DOHH2 (cell line): Measurements from ENCODE around the gene NUDT12.

Experiments
- H3F3A ChIP-seq: fragments of 200-600 bp; sonication (generic), shearing (Covaris generic); 2 replicates; pipeline ENCODE4 v1.6.0; 2016; ENCODE audit warnings: antibody characterized with exemption, mild to moderate bottlenecking; ENCODE audit not compliant: control insufficient read depth, insufficient read depth
- H3K27ac ChIP-seq: fragments of 200-600 bp; sonication (generic); 2 replicates; pipeline ENCODE4 v1.5.1; 2014; ENCODE audit warnings: low read depth, mild to moderate bottlenecking, low read length, moderate library complexity
- H3K27me3 ChIP-seq: fragments of 200-600 bp; sonication (generic); 2 replicates; pipeline ENCODE4 v1.6.1; 2014; ENCODE audit warnings: mild to moderate bottlenecking, low read length, mixed read lengths; ENCODE audit not compliant: control insufficient read depth
- H3K36me3 ChIP-seq: fragments of 200-600 bp; sonication (generic); 2 replicates; pipeline ENCODE4 v1.6.1; 2014; ENCODE audit warnings: mild to moderate bottlenecking, low read length, moderate library complexity, mixed read lengths; ENCODE audit not compliant: control insufficient read depth
- H3K4me1 ChIP-seq: fragments of 200-600 bp; sonication (generic); 2 replicates; pipeline ENCODE4 v1.6.1; 2014; ENCODE audit warnings: mild to moderate bottlenecking, low read length, mixed read lengths; ENCODE audit not compliant: control insufficient read depth
- H3K4me2 ChIP-seq: fragments of 200-600 bp; sonication (generic); 2 replicates; pipeline ENCODE4 v1.6.0; 2014; ENCODE audit warnings: mild to moderate bottlenecking, low read length, moderate library complexity
- H3K4me3 ChIP-seq: fragments of 200-600 bp; sonication (generic); 2 replicates; pipeline ENCODE4 v1.5.1; 2014; ENCODE audit warnings: mild to moderate bottlenecking, low read length, mixed read lengths
- H3K79me2 ChIP-seq: fragments of 200-600 bp; sonication (generic); 2 replicates; pipeline ENCODE4 v1.6.1; 2014; ENCODE audit warnings: mild to moderate bottlenecking, low read length, mixed read lengths; ENCODE audit not compliant: control insufficient read depth
- H3K9me2 ChIP-seq: fragments of 200-600 bp; sonication (generic); replicated peaks from 2 replicates; pipeline ENCODE4 v1.6.1; 2014; ENCODE audit warnings: mild to moderate bottlenecking, low read length, mixed read lengths; ENCODE audit not compliant: control insufficient read depth
- H3K9me3 ChIP-seq: fragments of 200-600 bp; sonication (generic); 2 replicates; pipeline ENCODE4 v1.6.1; 2014; ENCODE audit warnings: antibody characterized with exemption, low read length, mixed read lengths; ENCODE audit not compliant: control insufficient read depth, insufficient read depth
- H4K20me1 ChIP-seq: fragments of 200-600 bp; sonication (generic); 2 replicates; pipeline ENCODE4 v1.6.0; 2014; ENCODE audit warnings: low read depth, mild to moderate bottlenecking, antibody characterized with exemption, low read length, moderate library complexity; ENCODE audit not compliant: control insufficient read depth, insufficient read depth
- EZH2phosphoT487 ChIP-seq: fragments of 200-600 bp; sonication (generic); IDR thresholded peaks from 2 replicates; pipeline ENCODE4 v1.6.1; 2017; ENCODE audit warnings: borderline replicate concordance, mild to moderate bottlenecking, antibody characterized with exemption, low read length, moderate library complexity, mixed read lengths
- TF ChIP-seq, protein P1 (sequence below): fragments of 200-600 bp; sonication (generic); IDR thresholded peaks from one replicate; pipeline ENCODE4 v1.5.1; 2014; ENCODE audit warnings: antibody characterized with exemption, mild to moderate bottlenecking, low read depth, low read length; ENCODE audit not compliant: poor library complexity, severe bottlenecking

NUDT12 gene

DNA sequence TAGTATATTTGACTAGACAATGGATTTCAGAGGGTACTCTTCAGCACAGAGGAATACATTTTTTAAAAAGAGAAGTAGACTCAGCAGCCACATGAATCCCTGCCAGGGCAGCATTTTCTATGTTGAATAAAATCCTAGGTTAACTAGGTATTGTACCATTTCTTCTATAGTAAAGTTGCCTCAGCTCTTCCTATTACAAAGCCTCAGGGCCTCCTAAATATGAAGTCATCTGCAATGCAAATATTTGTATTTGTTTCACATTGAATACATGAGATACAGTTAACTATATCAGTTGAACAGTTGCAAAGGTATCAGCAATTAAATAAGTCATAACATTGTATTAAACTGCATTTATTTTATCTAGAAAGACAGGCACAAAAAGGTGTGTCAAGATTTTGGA lies 59.5 kb downstream of the NUDT12 start:
- Histone ChIP-seq H3K4me2 (no peak overlapping the region), H3K9me3 (no peaks in the 10 kb centered on the region), H3K79me2 (no peaks in the 10 kb centered on the region), H3K4me3 (no peak overlapping the region), H3K27me3 (no peaks in the 10 kb centered on the region), H3F3A (no peaks in the 10 kb centered on the region), H3K4me1 (no peaks in the 10 kb centered on the region), H3K36me3 (no peaks in the 10 kb centered on the region), H3K27ac (no peak overlapping the region), H3K9me2 (no peaks in the 10 kb centered on the region), H4K20me1 (no peaks in the 10 kb centered on the region)
- TF ChIP-seq EZH2phosphoT487 = no peak
- TF ChIP-seq, protein P1, sequence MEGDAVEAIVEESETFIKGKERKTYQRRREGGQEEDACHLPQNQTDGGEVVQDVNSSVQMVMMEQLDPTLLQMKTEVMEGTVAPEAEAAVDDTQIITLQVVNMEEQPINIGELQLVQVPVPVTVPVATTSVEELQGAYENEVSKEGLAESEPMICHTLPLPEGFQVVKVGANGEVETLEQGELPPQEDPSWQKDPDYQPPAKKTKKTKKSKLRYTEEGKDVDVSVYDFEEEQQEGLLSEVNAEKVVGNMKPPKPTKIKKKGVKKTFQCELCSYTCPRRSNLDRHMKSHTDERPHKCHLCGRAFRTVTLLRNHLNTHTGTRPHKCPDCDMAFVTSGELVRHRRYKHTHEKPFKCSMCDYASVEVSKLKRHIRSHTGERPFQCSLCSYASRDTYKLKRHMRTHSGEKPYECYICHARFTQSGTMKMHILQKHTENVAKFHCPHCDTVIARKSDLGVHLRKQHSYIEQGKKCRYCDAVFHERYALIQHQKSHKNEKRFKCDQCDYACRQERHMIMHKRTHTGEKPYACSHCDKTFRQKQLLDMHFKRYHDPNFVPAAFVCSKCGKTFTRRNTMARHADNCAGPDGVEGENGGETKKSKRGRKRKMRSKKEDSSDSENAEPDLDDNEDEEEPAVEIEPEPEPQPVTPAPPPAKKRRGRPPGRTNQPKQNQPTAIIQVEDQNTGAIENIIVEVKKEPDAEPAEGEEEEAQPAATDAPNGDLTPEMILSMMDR = no peak

DNA sequence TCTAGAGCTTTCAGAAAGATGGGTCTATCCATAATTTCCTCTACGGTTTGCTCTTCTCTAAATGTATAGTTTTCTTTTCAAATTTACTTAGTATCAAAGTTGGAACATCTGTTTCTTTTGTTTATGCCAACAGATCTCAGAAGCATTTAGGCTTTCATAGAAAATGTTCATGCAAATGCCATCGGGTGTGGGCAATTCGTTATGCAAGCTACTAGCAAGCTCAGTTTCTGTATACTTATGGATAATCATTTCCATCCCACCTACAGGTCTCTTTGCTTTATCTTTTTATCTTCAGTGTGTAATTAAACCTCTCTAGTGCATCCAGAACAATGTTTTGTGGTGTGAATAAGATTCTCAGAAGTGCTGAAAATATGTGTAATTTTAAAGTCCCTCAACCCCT lies 59.9 kb downstream of the NUDT12 start:
- no peaks in the 10 kb centered on the region for H3K4me1 ChIP-seq
- H3F3A ChIP-seq = no peaks in the 10 kb centered on the region
- H3K27me3 ChIP-seq = no peaks in the 10 kb centered on the region
- H3K9me3 ChIP-seq = no peaks in the 10 kb centered on the region
- no peaks in the 10 kb centered on the region for H4K20me1 ChIP-seq
- H3K27ac ChIP-seq = no peak overlapping the region
- no peaks in the 10 kb centered on the region for H3K36me3 ChIP-seq
- H3K79me2 ChIP-seq = no peaks in the 10 kb centered on the region
- no peaks in the 10 kb centered on the region for H3K9me2 ChIP-seq
- TF ChIP-seq, protein P1 = no peak
- TF ChIP-seq EZH2phosphoT487 = no peak
- no peak overlapping the region for H3K4me3 ChIP-seq
- H3K4me2 ChIP-seq = no peak overlapping the region
